SK-N-MC (cell line): ENCODE results near the gene CABCOCO1.

Experiments used
- DNase-seq: peaks from one replicate; pipeline ENCODE4 v3.0.0-alpha.2; 2011; ENCODE audit warnings: low read depth, low spot score
- H3K27ac ChIP-seq: fragments of 200-600 bp; sonication (generic); 2 replicates; pipeline ENCODE4 v1.5.1; 2016; ENCODE audit warnings: mixed run types
- H3K36me3 ChIP-seq: fragments of 200-600 bp; sonication (generic); 2 replicates; pipeline ENCODE4 v1.6.1; 2017; ENCODE audit warnings: antibody characterized with exemption, low read length, mixed read lengths; ENCODE audit not compliant: insufficient read depth
- H3K4me3 ChIP-seq: fragments of 200-600 bp; sonication (generic); 2 replicates; pipeline ENCODE4 v1.5.1; 2016
- H3K9ac ChIP-seq: fragments of 200-600 bp; sonication (generic); 2 replicates; pipeline ENCODE4 v1.8.0; 2017; ENCODE audit warnings: mixed run types, mixed read lengths; ENCODE audit not compliant: insufficient read length
- H3K9me3 ChIP-seq: fragments of 200-600 bp; sonication (generic); 2 replicates; pipeline ENCODE4 v1.6.1; 2017; ENCODE audit warnings: low read depth, mild to moderate bottlenecking, antibody characterized with exemption, low read length, moderate library complexity, mixed read lengths
- EZH2 ChIP-seq: fragments of 200-600 bp; sonication (generic); IDR thresholded peaks from one replicate; pipeline ENCODE4 v1.6.1; 2017; ENCODE audit warnings: antibody characterized with exemption
- FOXP2 ChIP-seq: optimal IDR thresholded peaks from 2 replicates; pipeline ENCODE3; 2011; ENCODE audit warnings: mild to moderate bottlenecking, moderate library complexity; ENCODE audit not compliant: insufficient read depth; ENCODE audit errors: extremely low read length, control extremely low read depth
- POLR2AphosphoS5 ChIP-seq: IDR thresholded peaks from 2 replicates; pipeline ENCODE4 v1.6.1; 2012; ENCODE audit warnings: mild to moderate bottlenecking, low read depth, low read length, borderline replicate concordance

The CABCOCO1 gene

GRCh38 chr10:61742812-61743211 is 80.1 kb downstream of the CABCOCO1 start:
- TF ChIP-seq EZH2, result no peak
- TF ChIP-seq POLR2AphosphoS5, result no peak
- TF ChIP-seq FOXP2, result no peak
- H3K4me3 ChIP-seq, result no peak overlapping the region
- no peak overlapping the region for H3K27ac ChIP-seq
- DNase-seq, result no peak
- H3K36me3 ChIP-seq, result no peaks in the 10 kb centered on the region
- no peak overlapping the region for H3K9ac ChIP-seq
- no peaks in the 10 kb centered on the region for H3K9me3 ChIP-seq

- Histone ChIP-seq H3K9ac (no peak overlapping the region), H3K4me3 (no peak overlapping the region), H3K36me3 (no peaks in the 10 kb centered on the region), H3K27ac (no peak overlapping the region), H3K9me3 (no peaks in the 10 kb centered on the region)
- no peak for DNase-seq
- TF ChIP-seq EZH2 (no peak), FOXP2 (no peak), POLR2AphosphoS5 (no peak)
These were observed 81.7 kb downstream of the CABCOCO1 start for GRCh38 chr10:61744469-61744868.

- H3K4me3 ChIP-seq, result no peak overlapping the region
- no peaks in the 10 kb centered on the region for H3K9me3 ChIP-seq
- no peak for TF ChIP-seq FOXP2
- no peak overlapping the region for H3K27ac ChIP-seq
- no peaks in the 10 kb centered on the region for H3K36me3 ChIP-seq
- H3K9ac ChIP-seq, result no peak overlapping the region
- no peak for DNase-seq
These were observed 83.6 kb downstream of the CABCOCO1 start for GRCh38 chr10:61746377-61746776.

- no peak for DNase-seq
- H3K27ac ChIP-seq, result no peak overlapping the region
- H3K36me3 ChIP-seq, result no peaks in the 10 kb centered on the region
- no peak overlapping the region for H3K9ac ChIP-seq
- H3K4me3 ChIP-seq, result no peak overlapping the region
- TF ChIP-seq POLR2AphosphoS5 (no peak), EZH2 (no peak), FOXP2 (no peak)
- no peaks in the 10 kb centered on the region for H3K9me3 ChIP-seq
These were observed 84.6 kb downstream of the CABCOCO1 start for GRCh38 chr10:61747307-61747706.

GRCh38 chr10:61749291-61749690 is 86.6 kb downstream of the CABCOCO1 start:
- no peak for TF ChIP-seq POLR2AphosphoS5
- no peak overlapping the region for H3K4me3 ChIP-seq
- no peak overlapping the region for H3K27ac ChIP-seq
- no peaks in the 10 kb centered on the region for H3K9me3 ChIP-seq
- H3K9ac ChIP-seq, result no peak overlapping the region
- no peak for DNase-seq
- H3K36me3 ChIP-seq, result no peaks in the 10 kb centered on the region

GRCh38 chr10:61750943-61751471 is 88.3 kb downstream of the CABCOCO1 start:
- Histone ChIP-seq H3K9ac (no peak overlapping the region), H3K4me3 (no peak overlapping the region), H3K36me3 (no peaks in the 10 kb centered on the region), H3K9me3 (no peaks in the 10 kb centered on the region), H3K27ac (no peak overlapping the region)
- TF ChIP-seq EZH2 (no peak), FOXP2 (no peak)
- no peak for DNase-seq

- Histone ChIP-seq H3K9ac (peak overlapping the region; percentile 20), H3K4me3 (peak overlapping the region; percentile 57), H3K9me3 (no peaks in the 10 kb centered on the region), H3K36me3 (no peaks in the 10 kb centered on the region), H3K27ac (peak overlapping the region; percentile 21; the same call in 1 of the 2 replicates)
- TF ChIP-seq FOXP2 (no peak), EZH2 (no peak), POLR2AphosphoS5 (no peak)
- DNase-seq, result no peak
These were observed 88.9 kb downstream of the CABCOCO1 start for GRCh38 chr10:61751599-61751998.

- peak overlapping the region; percentile 75 for H3K27ac ChIP-seq
These were observed 89.6 kb downstream of the CABCOCO1 start for GRCh38 chr10:61752111-61753011.

GRCh38 chr10:61753453-61753852 is 90.7 kb downstream of the CABCOCO1 start:
- Histone ChIP-seq H3K9me3 (no peaks in the 10 kb centered on the region), H3K27ac (peak overlapping the region; percentile 9; the same call in 1 of the 2 replicates), H3K4me3 (no peak overlapping the region), H3K36me3 (no peaks in the 10 kb centered on the region), H3K9ac (no peak overlapping the region)
- no peak for DNase-seq
- TF ChIP-seq POLR2AphosphoS5, result no peak
- TF ChIP-seq FOXP2, result no peak
- no peak for TF ChIP-seq EZH2

More at GRCh38 chr10:61752111-61753011, 89.6 kb downstream of the CABCOCO1 start:
- Histone ChIP-seq H3K4me3 (peak overlapping the region; percentile 57), H3K36me3 (no peaks in the 10 kb centered on the region), H3K9me3 (no peaks in the 10 kb centered on the region), H3K9ac (no peak overlapping the region)
- DNase-seq, result peak; percentile 75
- TF ChIP-seq EZH2 (no peak), POLR2AphosphoS5 (peak; percentile 56; the same call in 1 of the 2 replicates)
